Activated naive CD4-positive, alpha-beta T cell treated with anti-CD3 and anti-CD28 coated beads, Interleukin-2, amount 50 U/mL, for 24 hours (primary cell): ENCODE results near the gene DMXL2.
"Not testable (repeated sequence)": the region's sequence is repeated elsewhere in the genome, so short reads cannot be mapped to it uniquely, and the experiment has no call there.

Source experiments
- H3K27ac Mint-ChIP-seq: one replicate; pipeline ENCODE4 v1.8.0; 2021; ENCODE audit warnings: mild to moderate bottlenecking, mixed read lengths
- H3K27me3 Mint-ChIP-seq: one replicate; pipeline ENCODE4 v1.8.0; 2021; ENCODE audit warnings: mixed read lengths
- H3K36me3 Mint-ChIP-seq: one replicate; pipeline ENCODE4 v1.8.0; 2021; ENCODE audit warnings: mixed read lengths
- H3K4me1 Mint-ChIP-seq: one replicate; pipeline ENCODE4 v1.8.0; 2021; ENCODE audit warnings: mixed read lengths
- H3K4me3 Mint-ChIP-seq: one replicate; pipeline ENCODE4 v1.8.0; 2021; ENCODE audit warnings: mild to moderate bottlenecking, mixed read lengths
- H3K9me3 Mint-ChIP-seq: one replicate; pipeline ENCODE4 v1.8.0; 2021; ENCODE audit warnings: mixed read lengths

The DMXL2 gene

DNA sequence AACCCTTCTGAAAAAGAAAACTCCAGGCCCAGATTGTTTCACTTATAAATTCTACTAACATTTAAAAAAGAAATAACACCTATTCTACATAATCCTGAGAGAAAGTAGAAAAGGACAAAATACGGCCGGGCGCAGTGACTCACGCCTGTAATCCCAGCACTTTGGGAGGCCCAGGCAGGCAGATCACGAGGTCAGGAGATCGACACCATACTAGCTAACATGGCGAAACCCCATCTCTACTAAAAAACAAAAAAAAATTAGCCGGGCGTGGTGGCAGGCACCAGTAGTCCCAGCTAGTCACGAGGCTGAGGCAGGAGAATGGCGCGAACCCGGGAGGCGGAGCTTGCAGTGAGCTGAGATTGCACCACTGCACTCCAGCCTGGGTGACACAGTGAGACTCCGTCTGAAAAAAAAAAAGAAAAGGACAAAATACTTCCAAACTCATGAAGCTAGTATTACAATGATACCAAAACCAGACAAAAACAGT lies 19.1 kb downstream of the DMXL2 start:
- not testable (repeated sequence) for H3K9me3 Mint-ChIP-seq, H3K4me3 Mint-ChIP-seq, H3K27me3 Mint-ChIP-seq, H3K36me3 Mint-ChIP-seq, H3K27ac Mint-ChIP-seq, H3K4me1 Mint-ChIP-seq

DNA sequence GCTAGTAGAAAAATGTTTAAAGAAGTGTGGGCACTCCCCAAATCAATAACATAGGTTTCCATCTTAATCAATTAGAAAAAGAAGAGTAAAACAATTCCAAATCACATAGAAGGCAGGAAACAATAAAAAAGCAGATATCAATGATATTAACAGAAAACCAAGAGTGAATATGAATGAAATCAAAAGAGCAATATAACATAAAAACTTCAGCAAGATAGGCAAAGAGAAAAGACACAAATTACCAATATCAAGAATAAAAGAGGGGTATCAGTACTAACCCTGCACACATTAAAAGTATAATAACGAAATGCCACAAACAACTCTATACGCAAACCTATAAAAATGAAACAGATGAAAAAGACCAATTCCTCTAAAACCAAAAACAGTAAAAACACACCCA lies 19.6 kb downstream of the DMXL2 start:
- Mint-ChIP-seq H3K36me3 (peaks cover 5% of the 10 kb centered on the region), H3K27ac (no peak overlapping the region), H3K4me1 (no peaks in the 10 kb centered on the region), H3K9me3 (no peaks in the 10 kb centered on the region), H3K27me3 (peaks cover 7% of the 10 kb centered on the region), H3K4me3 (no peak overlapping the region)

DNA sequence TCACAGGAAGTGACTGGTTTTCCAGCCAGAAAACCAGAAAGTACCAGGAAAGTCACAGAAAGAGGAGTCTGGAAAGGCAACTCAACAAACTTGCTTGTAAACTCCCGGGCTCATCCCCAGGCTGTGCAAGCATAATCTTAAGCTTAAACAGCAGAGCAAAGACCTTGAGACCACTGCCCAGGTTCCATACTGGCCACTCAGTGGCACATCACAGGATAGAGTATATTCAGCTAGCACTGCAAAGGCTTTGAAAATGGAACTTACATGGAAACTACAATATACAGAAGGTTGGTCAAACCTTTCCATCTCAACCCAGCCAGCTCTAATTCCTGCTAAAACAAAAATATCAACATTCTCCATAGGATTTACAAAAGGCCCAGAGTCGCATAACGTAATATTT lies 20.1 kb downstream of the DMXL2 start:
- Mint-ChIP-seq H3K27ac (no peak overlapping the region), H3K4me1 (no peaks in the 10 kb centered on the region), H3K27me3 (peaks cover 7% of the 10 kb centered on the region), H3K36me3 (peaks cover 5% of the 10 kb centered on the region), H3K4me3 (no peak overlapping the region), H3K9me3 (no peaks in the 10 kb centered on the region)

DNA sequence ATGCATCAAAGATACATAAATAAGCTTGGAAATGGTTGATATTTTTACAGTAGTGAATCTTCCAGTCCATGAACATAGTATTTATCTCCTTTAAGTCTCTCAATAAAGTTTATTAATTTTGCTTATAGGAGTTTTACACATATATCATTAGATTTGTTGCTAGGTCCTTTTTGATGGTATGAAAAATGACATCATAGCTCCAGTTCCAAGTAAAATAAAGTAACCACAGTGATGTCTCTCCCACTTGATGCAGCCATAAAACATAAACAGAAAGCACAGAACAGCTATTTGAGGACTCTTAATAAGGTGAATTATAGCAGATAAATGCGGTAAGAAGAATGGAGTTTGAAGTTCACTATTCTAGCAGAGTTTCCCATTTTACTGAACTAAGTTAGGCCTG lies 20.8 kb downstream of the DMXL2 start:
- Mint-ChIP-seq H3K4me1 (no peaks in the 10 kb centered on the region), H3K27me3 (peaks cover 7% of the 10 kb centered on the region), H3K27ac (no peak overlapping the region), H3K36me3 (peaks cover 5% of the 10 kb centered on the region), H3K9me3 (no peaks in the 10 kb centered on the region), H3K4me3 (no peak overlapping the region)

DNA sequence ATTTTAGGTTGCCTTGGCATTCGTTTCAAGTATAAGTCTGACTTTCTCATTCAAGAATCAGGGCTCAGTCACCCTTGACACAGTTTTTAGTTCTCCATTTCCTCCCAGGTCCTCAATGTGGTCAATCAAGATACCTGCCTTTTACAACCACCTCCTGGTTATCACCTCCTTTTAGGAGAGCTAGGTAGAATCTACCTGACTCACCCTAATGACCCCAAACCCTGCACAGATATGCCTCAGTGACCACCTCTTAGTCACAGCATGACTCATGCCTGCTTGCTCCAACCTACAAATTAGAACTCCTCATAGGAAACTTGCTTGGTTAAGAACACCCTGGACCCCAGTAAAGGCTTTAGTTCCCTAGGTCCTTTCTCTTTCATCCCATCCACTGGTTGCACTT lies 22.5 kb downstream of the DMXL2 start:
- H3K9me3 Mint-ChIP-seq: no peaks in the 10 kb centered on the region
- H3K27me3 Mint-ChIP-seq: peaks cover 7% of the 10 kb centered on the region
- H3K36me3 Mint-ChIP-seq: peaks cover 5% of the 10 kb centered on the region
- H3K4me3 Mint-ChIP-seq: no peak overlapping the region
- H3K4me1 Mint-ChIP-seq: no peaks in the 10 kb centered on the region
- no peak overlapping the region for H3K27ac Mint-ChIP-seq

GRCh38 chr15:51589881-51590568 lies 32.5 kb downstream of the DMXL2 start:
- Mint-ChIP-seq H3K36me3 (peaks cover 18% of the 10 kb centered on the region), H3K9me3 (peaks cover 11% of the 10 kb centered on the region), H3K27me3 (no peaks in the 10 kb centered on the region), H3K4me1 (no peaks in the 10 kb centered on the region), H3K4me3 (no peak overlapping the region), H3K27ac (no peak overlapping the region)

GRCh38 chr15:51588966-51589365 lies 33.6 kb downstream of the DMXL2 start:
- peaks cover 18% of the 10 kb centered on the region for H3K36me3 Mint-ChIP-seq
- peaks cover 11% of the 10 kb centered on the region for H3K9me3 Mint-ChIP-seq
- H3K4me3 Mint-ChIP-seq: no peak overlapping the region
- no peak overlapping the region for H3K27ac Mint-ChIP-seq
- H3K27me3 Mint-ChIP-seq: no peaks in the 10 kb centered on the region
- no peaks in the 10 kb centered on the region for H3K4me1 Mint-ChIP-seq

GRCh38 chr15:51585986-51586385 lies 36.6 kb downstream of the DMXL2 start:
- Mint-ChIP-seq H3K27me3 (no peaks in the 10 kb centered on the region), H3K27ac (no peak overlapping the region), H3K36me3 (peaks cover 15% of the 10 kb centered on the region), H3K9me3 (peaks cover 4% of the 10 kb centered on the region), H3K4me3 (no peak overlapping the region), H3K4me1 (no peaks in the 10 kb centered on the region)

- no peak overlapping the region for H3K27ac Mint-ChIP-seq
- H3K9me3 Mint-ChIP-seq: no peaks in the 10 kb centered on the region
- no peaks in the 10 kb centered on the region for H3K4me1 Mint-ChIP-seq
Observed at GRCh38 chr15:51580982-51581381, 41.6 kb downstream of the DMXL2 start.

GRCh38 chr15:51580385-51580784 lies 42.2 kb downstream of the DMXL2 start:
- no peaks in the 10 kb centered on the region for H3K9me3 Mint-ChIP-seq
- no peaks in the 10 kb centered on the region for H3K4me1 Mint-ChIP-seq
- H3K27ac Mint-ChIP-seq: no peak overlapping the region
- no peaks in the 10 kb centered on the region for H3K27me3 Mint-ChIP-seq
- peaks cover 1% of the 10 kb centered on the region for H3K36me3 Mint-ChIP-seq
- no peak overlapping the region for H3K4me3 Mint-ChIP-seq

More at GRCh38 chr15:51580982-51581381, 41.6 kb downstream of the DMXL2 start:
- no peak overlapping the region for H3K4me3 Mint-ChIP-seq
- H3K36me3 Mint-ChIP-seq: peaks cover 5% of the 10 kb centered on the region
- H3K27me3 Mint-ChIP-seq: no peaks in the 10 kb centered on the region

GRCh38 chr15:51579012-51579411 lies 43.6 kb downstream of the DMXL2 start:
- Mint-ChIP-seq H3K27me3 (no peaks in the 10 kb centered on the region), H3K4me1 (no peaks in the 10 kb centered on the region), H3K36me3 (no peaks in the 10 kb centered on the region), H3K4me3 (no peak overlapping the region), H3K9me3 (no peaks in the 10 kb centered on the region), H3K27ac (no peak overlapping the region)

- H3K27ac Mint-ChIP-seq: no peak overlapping the region
- H3K4me3 Mint-ChIP-seq: no peak overlapping the region
- H3K36me3 Mint-ChIP-seq: peaks cover 1% of the 10 kb centered on the region
- H3K9me3 Mint-ChIP-seq: no peaks in the 10 kb centered on the region
- no peaks in the 10 kb centered on the region for H3K4me1 Mint-ChIP-seq
- H3K27me3 Mint-ChIP-seq: no peaks in the 10 kb centered on the region
Observed at GRCh38 chr15:51577636-51578304, 44.8 kb downstream of the DMXL2 start.

DNA sequence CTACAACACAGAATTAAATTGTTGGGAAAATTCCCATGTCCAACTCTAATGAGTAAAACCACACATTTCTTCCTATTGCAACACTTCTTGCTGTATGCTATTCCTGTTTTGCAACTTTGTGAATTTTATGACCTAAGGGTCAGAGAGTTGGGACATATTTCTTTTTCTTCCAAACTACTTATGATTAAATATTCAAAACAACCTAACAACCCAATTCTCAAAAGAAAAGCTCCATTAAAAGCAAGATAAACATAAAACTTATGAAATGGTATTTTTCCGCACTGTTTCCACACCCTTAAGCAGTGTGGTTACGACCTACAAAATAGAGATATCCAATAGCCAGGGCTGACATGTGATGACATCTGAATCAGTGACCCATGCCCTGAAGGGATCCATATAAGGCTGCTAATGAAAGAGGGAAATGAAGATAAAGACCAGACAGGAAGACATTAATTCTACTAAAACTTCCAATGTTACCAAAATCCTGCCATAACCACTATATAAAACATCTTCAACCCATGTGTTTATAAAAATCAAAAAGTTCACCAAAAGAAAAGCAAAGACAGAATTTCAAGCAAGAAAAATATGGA lies 45.6 kb downstream of the DMXL2 start:
- no peak overlapping the region for H3K4me3 Mint-ChIP-seq
- H3K4me1 Mint-ChIP-seq: no peaks in the 10 kb centered on the region
- peaks cover 3% of the 10 kb centered on the region for H3K36me3 Mint-ChIP-seq
- no peaks in the 10 kb centered on the region for H3K27me3 Mint-ChIP-seq
- no peak overlapping the region for H3K27ac Mint-ChIP-seq
- no peaks in the 10 kb centered on the region for H3K9me3 Mint-ChIP-seq

DNA sequence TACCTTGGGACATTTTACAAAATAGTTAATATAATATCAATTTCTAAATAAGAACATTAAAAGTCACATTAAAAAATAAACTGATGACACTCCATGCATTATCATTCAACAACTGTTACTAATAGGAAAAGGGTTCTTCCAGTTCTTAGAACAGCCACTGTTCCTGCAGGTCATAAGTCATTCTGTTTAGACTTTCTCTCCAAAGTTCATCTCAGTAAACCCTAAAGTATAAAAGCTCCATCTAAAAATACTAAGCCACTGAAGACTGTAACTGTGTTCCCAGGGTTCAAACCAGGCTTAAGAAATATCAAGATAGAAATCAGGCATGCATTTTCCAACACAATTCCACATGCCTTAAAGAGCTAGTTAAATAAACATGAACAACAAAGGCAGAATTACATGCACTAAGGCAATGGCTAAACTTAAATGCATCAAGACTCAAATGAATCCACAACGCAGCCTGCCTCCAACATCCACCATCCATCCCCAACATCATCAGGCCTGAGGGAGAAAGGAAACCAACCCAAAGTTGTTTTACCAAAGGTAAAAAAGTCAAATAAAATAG lies 46.2 kb downstream of the DMXL2 start:
- Mint-ChIP-seq H3K4me1 (no peaks in the 10 kb centered on the region), H3K9me3 (no peaks in the 10 kb centered on the region), H3K4me3 (no peak overlapping the region), H3K36me3 (peaks cover 3% of the 10 kb centered on the region), H3K27me3 (no peaks in the 10 kb centered on the region), H3K27ac (no peak overlapping the region)

DNA sequence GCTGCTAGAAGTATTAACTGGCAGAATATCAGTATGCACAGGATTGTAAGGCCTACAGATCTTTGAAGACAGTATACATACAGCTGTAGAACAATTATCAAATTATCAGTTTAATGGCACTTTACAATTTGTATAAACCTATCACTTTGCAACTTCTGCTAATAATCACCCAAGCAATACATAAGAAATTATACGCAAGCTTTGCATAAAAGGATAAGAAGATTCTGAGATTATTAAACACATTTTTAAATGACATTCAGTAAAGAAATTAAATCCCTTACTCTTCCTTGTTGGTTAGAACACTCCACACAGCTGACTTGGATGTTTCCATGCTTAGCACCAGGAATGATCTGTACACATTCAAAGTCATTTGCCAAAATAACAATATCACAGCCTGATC lies 46.8 kb downstream of the DMXL2 start:
- H3K36me3 Mint-ChIP-seq: peaks cover 5% of the 10 kb centered on the region
- no peaks in the 10 kb centered on the region for H3K9me3 Mint-ChIP-seq
- no peaks in the 10 kb centered on the region for H3K27me3 Mint-ChIP-seq
- no peak overlapping the region for H3K4me3 Mint-ChIP-seq
- no peaks in the 10 kb centered on the region for H3K4me1 Mint-ChIP-seq
- H3K27ac Mint-ChIP-seq: no peak overlapping the region

GRCh38 chr15:51573352-51573751 lies 49.2 kb downstream of the DMXL2 start:
- not testable (repeated sequence) for H3K36me3 Mint-ChIP-seq, H3K27me3 Mint-ChIP-seq, H3K4me1 Mint-ChIP-seq, H3K27ac Mint-ChIP-seq, H3K4me3 Mint-ChIP-seq, H3K9me3 Mint-ChIP-seq
